Hematopoietic multipotent progenitor cell (in vitro differentiated cells): ENCODE measurements around the gene SV2C. TPM values are rescaled to one million over a fixed set of nuclear protein-coding genes. Genes with fewer than 3 reads are reported as not detected.
A peak's percentile ranks its signal among the peaks of the same experiment; 100 is the strongest.

Experiments
- DNase-seq, 3 donors: peaks; one replicate each; pipeline ENCODE4 v3.0.0-alpha.2; 2011 to 2015; ENCODE audit warnings: low read depth in 2 of 3, low spot score in 2 of 3
- total RNA-seq: library from RNA; depleted of rRNA; stranded (reverse); fragments of >200 nt; gene quantifications from one replicate; pipeline ENCODE4 v1.2.3, GENCODE V29; 2012

SV2C gene
- total RNA-seq, 1 donor, result under 0.01 TPM

GRCh38 chr5:76091351-76091750, 8.2 kb downstream of the SV2C start:
- no peak for DNase-seq

- DNase-seq, result no peak
These were observed 16.1 kb downstream of the SV2C start for GRCh38 chr5:76099286-76099702.

DNA sequence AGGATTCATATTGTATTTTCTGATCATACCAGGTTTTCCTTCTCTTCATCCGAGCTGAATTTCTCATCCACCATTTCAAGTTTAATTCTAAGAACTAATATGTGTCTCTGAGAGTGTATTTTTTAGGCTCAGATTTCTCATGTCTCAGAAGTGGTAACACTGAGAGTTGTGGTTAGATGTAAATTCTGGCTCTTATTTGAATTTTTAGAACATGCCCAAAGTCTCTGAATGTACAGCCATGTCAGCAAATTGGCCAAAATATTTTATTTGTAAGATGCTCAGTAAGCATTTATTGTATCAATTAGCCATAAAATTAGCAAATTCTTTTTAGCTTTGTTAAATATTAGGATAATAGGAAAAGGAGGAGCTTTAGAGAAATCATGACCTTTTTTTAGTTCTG, 16.6 kb downstream of the SV2C start:
- no peak for DNase-seq

- DNase-seq, result peak in 2 of 3 donors; percentile 44 to 72
These were observed 20.8 kb downstream of the SV2C start for GRCh38 chr5:76104027-76104426.

- no peak for DNase-seq
These were observed 23.0 kb downstream of the SV2C start for GRCh38 chr5:76106149-76106548.

- DNase-seq, result no peak
These were observed 28.4 kb downstream of the SV2C start for GRCh38 chr5:76111477-76112174.

DNA sequence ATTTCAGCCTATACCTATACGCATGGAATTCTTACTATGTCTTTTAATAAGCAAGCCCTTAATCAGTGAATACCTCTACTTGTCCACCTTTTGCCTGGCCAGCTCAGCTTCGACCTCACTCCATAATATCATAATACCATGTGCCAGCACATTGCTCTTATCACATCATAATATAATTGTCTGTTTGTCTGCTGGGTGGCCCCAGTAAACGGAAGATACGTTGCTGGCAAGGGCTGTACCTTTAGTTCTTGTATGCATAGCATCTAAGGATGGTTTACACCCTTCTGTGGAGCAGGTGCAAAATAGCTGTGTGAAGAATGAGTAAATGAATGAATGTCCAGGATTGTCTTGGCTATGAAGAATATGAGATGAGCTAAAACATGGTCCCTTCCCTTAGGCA, 29.9 kb downstream of the SV2C start:
- DNase-seq, result no peak

GRCh38 chr5:76114179-76114851, 31.1 kb downstream of the SV2C start:
- peak in 1 of 3 donors; percentile 1 for DNase-seq

- no peak for DNase-seq
These were observed 42.2 kb downstream of the SV2C start for GRCh38 chr5:76125346-76125745.

- DNase-seq, result no peak
These were observed 42.7 kb downstream of the SV2C start for GRCh38 chr5:76125888-76126287.

DNA sequence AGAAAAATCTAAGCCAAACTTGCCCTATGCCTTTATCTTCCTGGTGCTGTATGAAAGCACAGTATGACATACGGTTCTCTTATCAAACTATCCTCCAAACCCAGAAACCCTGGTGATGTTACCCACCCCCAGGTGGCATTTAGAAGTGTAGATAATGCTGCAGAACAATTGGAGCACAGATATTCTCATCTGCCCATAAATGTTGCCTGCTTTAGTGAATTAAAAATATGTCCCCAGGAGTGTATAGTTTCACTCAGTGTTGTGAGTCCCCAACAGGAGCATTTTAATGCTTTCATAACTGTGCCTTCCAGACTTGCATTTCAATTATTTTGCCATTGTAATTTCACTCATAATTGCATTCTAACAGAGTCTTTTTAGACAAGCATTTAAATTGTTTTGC, 50.8 kb downstream of the SV2C start:
- no peak for DNase-seq

GRCh38 chr5:76134646-76135045, 51.5 kb downstream of the SV2C start:
- DNase-seq, result no peak

GRCh38 chr5:76137887-76138542, 54.8 kb downstream of the SV2C start:
- no peak for DNase-seq

DNA sequence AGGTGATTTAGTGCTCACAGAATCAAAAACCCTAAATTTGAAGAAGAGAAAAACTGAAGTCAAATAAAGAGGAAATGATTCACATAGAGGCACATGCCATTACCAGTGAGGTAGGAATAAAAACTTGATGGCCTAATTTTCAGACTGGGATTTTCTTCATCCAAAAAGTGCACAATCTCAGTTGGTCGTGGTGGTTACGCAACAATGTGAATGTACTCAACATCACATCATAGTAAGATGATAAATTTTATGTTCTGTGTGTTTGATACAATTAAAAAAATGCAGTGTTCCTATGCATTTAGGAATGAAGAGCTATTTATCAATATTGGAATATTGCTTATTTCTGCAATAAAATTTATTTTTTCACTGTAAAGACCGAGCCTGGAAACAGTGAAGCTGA, 60.7 kb downstream of the SV2C start:
- no peak for DNase-seq

DNA sequence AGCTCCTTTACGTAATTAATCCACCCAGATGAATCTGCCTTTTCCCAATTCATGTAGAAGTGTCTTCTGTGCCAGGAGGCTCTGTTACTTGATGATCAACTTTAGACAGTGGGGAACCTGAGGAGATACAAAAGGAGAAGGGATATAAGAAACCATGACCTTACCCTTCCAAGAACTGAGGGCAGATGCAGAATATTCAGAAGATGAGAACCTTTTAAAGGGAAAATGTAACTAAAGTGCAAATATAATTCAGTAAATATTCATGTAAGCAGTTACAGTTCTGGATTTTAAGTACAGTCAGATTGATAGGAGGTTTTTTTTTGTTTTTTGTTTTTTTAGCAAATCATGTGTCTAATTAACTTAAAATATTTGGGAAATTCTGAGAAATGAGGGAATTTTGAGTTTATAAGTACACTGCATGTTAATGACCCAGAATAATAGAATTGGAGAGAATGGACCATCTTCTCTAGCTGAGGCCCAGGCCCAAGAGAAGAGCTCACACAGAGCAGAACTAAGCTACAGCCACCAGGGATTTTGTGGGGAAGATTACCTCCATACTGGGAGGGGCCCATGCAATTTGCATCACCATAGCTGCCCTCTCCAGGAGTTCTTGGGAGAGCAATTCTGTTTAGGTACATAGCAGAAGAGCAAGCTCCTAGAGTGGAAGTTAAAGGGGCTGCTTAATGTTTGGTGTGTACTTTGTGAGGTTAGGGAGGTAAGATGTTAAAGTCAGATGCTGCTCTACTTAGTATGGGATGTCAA, 61.5 kb downstream of the SV2C start:
- DNase-seq, result no peak

DNA sequence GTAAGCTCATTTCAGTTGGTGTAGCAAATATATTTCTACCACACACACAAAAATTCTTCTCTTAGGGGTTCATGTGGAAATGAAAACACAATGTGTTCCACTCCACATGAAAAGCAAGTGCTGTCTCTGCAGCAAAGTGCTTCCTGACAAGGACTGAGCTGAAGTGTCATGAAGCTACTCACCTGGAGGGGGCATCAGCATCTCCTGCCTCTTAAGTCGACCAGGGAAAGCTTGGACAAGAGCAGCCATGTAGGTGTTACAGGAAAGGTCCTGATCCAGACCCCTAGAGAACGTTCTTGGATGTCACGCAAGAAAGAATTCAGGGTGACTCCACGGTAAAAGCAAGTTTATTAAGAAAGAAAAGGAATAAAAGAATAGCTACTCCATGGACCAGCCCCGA, 62.8 kb downstream of the SV2C start:
- peak in 1 of 3 donors; percentile 1 for DNase-seq

- no peak for DNase-seq
These were observed 66.5 kb downstream of the SV2C start for GRCh38 chr5:76149636-76150035.

DNA sequence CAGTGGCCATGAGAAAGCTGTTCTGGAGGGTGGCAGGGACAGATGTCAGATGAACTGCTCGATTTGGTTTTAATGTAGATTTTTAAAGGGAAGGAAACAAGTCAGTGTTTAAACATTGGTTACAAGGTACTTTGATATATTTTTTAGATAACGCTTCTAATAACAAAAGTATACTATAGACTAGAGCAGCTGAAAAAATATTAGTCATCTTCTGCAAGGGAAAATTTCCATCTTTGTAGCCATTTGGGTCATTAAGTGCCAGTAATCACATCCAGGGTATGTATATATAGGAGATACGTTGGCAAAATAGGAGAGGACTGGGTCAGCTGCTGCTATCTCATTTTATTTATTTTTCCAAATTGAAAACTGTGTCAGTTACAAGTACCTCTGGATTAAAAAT, 69.0 kb downstream of the SV2C start:
- no peak for DNase-seq

DNA sequence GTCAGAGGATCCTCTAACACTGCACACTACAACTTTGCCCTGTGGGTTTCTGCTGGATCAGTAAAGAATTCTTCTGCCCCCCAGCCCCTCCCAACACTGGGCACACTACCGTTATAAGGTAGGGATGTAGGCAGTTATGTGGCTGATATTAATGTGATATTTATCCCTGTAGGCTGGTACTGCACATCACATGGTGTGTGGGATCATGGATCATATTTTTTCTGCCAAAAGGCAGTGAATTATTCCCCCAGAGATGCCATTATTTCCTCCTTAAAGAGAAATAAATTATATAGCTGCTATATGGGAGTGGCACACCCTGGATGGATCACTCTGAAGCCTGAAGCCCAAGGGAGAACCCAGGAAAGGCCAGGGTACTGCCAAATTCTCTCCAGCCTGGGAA, 69.5 kb downstream of the SV2C start:
- DNase-seq, result no peak

GRCh38 chr5:76153271-76153670, 70.1 kb downstream of the SV2C start:
- no peak for DNase-seq

GRCh38 chr5:76154009-76154690, 71.0 kb downstream of the SV2C start:
- DNase-seq, result no peak
